GM19025 (cell line): ENCODE results near the gene SPHKAP.
"Not testable (repeated sequence)": the region's sequence is repeated elsewhere in the genome, so short reads cannot be mapped to it uniquely, and the experiment has no call there.

Source experiments
- ATAC-seq: cut with Tn5 transposase; IDR thresholded peaks from one replicate; pipeline ENCODE4 v1.9.1; 2021; ENCODE audit warnings: mild to moderate bottlenecking, low read depth, moderate library complexity; ENCODE audit not compliant: unreplicated experiment

SPHKAP gene

GRCh38 chr2:228040995-228041394 lies 140.5 kb downstream of the SPHKAP start:
- ATAC-seq: no peak

GRCh38 chr2:228039752-228040534 lies 141.5 kb downstream of the SPHKAP start:
- no peak for ATAC-seq

- ATAC-seq: no peak
Observed at GRCh38 chr2:228038967-228039366, 142.5 kb downstream of the SPHKAP start.

- ATAC-seq: no peak
Observed at GRCh38 chr2:228037915-228038314, 143.6 kb downstream of the SPHKAP start.

GRCh38 chr2:228023619-228024018 lies 157.9 kb downstream of the SPHKAP start:
- ATAC-seq: no peak

GRCh38 chr2:228018311-228018710 lies 163.2 kb downstream of the SPHKAP start:
- ATAC-seq: no peak

- ATAC-seq: no peak
Observed at GRCh38 chr2:228017784-228018183, 163.7 kb downstream of the SPHKAP start.

GRCh38 chr2:228016402-228016801 lies 165.1 kb downstream of the SPHKAP start:
- ATAC-seq: no peak

GRCh38 chr2:228015741-228016140 lies 165.7 kb downstream of the SPHKAP start:
- ATAC-seq: no peak

GRCh38 chr2:227996366-227996765 lies 185.1 kb downstream of the SPHKAP start:
- ATAC-seq: no peak

GRCh38 chr2:227990937-227991336 lies 190.6 kb downstream of the SPHKAP start:
- no peak for ATAC-seq

- no peak for ATAC-seq
Observed at GRCh38 chr2:227973241-227973640, 208.2 kb downstream of the SPHKAP start.

GRCh38 chr2:227971619-227972230 lies 209.8 kb downstream of the SPHKAP start:
- ATAC-seq: no peak

- no peak for ATAC-seq
Observed at GRCh38 chr2:227960317-227960716, 221.2 kb downstream of the SPHKAP start.

GRCh38 chr2:227942965-227943364 lies 238.5 kb downstream of the SPHKAP start:
- ATAC-seq: no peak

GRCh38 chr2:227942021-227942420 lies 239.5 kb downstream of the SPHKAP start:
- no peak for ATAC-seq

- no peak for ATAC-seq
Observed at GRCh38 chr2:227939271-227940027, 242.0 kb downstream of the SPHKAP start.

GRCh38 chr2:227936249-227936648 lies 245.2 kb downstream of the SPHKAP start:
- ATAC-seq: not testable (repeated sequence)

- no peak for ATAC-seq
Observed at GRCh38 chr2:227933884-227934283, 247.6 kb downstream of the SPHKAP start.

- no peak for ATAC-seq
Observed at GRCh38 chr2:227932403-227932802, 249.1 kb downstream of the SPHKAP start.

- ATAC-seq: no peak
Observed at GRCh38 chr2:227932001-227932400, 249.5 kb downstream of the SPHKAP start.
